ENCODE results near the gene ADAT2. TPM values are rescaled to one million over a fixed set of nuclear protein-coding genes. Genes with fewer than 3 reads are reported as not detected.
A peak's percentile ranks its signal among the peaks of the same experiment; 100 is the strongest.

Gene ADAT2
- total and polyA plus RNA-seq, 12 donors, result 0.61 to 18.6 (median 6.3) TPM

GRCh38 chr6:143429970-143430369, 20.5 kb downstream of the ADAT2 start:
- WGBS, 4 donors, result 90 to 96% (median 95%) methylated on average over 4 of the region's 4 CpGs
- intact Hi-C loops (cut with DNase I), result loop anchor here (5.0 to 10.0 kb wide), 2 partner anchors 735 to 738 kb away; no protein-coding TSS in a partner anchor

GRCh38 chr6:143427109-143427817, 23.2 kb downstream of the ADAT2 start:
- intact Hi-C loops (cut with DNase I), result loop anchor here (5.0 to 10.0 kb wide), 2 partner anchors 732 to 735 kb away; no protein-coding TSS in a partner anchor
- TF ChIP-seq CTCF (IDR thresholded peaks at IDR 0.05) (peak; percentile 75 to 92 (median 89)), POLR2A (IDR thresholded peaks at IDR 0.05) (no peak)
- DNase-seq, result peak; percentile 49 to 80 (median 72)
- no peaks in the 10 kb centered on the region for H3K27me3 ChIP-seq
- H3K4me1 ChIP-seq (replicated peaks in 1 of 2), result no peaks in the 10 kb centered on the region
- WGBS, 4 donors, result 24 to 26% (median 26%) methylated on average over 4 of the region's 4 CpGs
- no peak overlapping the region for H3K27ac ChIP-seq
- no peak overlapping the region for H3K4me3 ChIP-seq
- no peaks in the 10 kb centered on the region for H3K9me3 ChIP-seq (replicated peaks in 1 of 3)
- H3K36me3 ChIP-seq (replicated peaks in 1 of 2), result no peaks in the 10 kb centered on the region

More at GRCh38 chr6:143429970-143430369, 20.5 kb downstream of the ADAT2 start:
- Histone ChIP-seq H3K9me3 (replicated peaks in 1 of 3) (no peaks in the 10 kb centered on the region), H3K4me1 (replicated peaks in 1 of 2) (no peaks in the 10 kb centered on the region), H3K4me3 (no peak overlapping the region), H3K27ac (no peak overlapping the region), H3K36me3 (replicated peaks in 1 of 2) (no peaks in the 10 kb centered on the region), H3K27me3 (no peaks in the 10 kb centered on the region)
- no peak for DNase-seq
- no peak for TF ChIP-seq CTCF (IDR thresholded peaks at IDR 0.05)
- no peak for TF ChIP-seq POLR2A (IDR thresholded peaks at IDR 0.05)

- no peaks in the 10 kb centered on the region for H3K4me1 ChIP-seq (replicated peaks in 1 of 2)
- H3K36me3 ChIP-seq (replicated peaks in 1 of 2), result no peaks in the 10 kb centered on the region
- 78 to 83% (median 81%) methylated on average over 2 of the region's 2 CpGs for WGBS, 4 donors
- DNase-seq, result no peak
- intact Hi-C loops (cut with DNase I), result loop anchor here (5.0 to 10.0 kb wide), 2 partner anchors 731 to 734 kb away; no protein-coding TSS in a partner anchor
- no peak overlapping the region for H3K4me3 ChIP-seq
- TF ChIP-seq POLR2A (IDR thresholded peaks at IDR 0.05), result no peak
- TF ChIP-seq CTCF (IDR thresholded peaks at IDR 0.05), result no peak
- no peaks in the 10 kb centered on the region for H3K9me3 ChIP-seq (replicated peaks in 1 of 3)
- H3K27ac ChIP-seq, result no peak overlapping the region
- H3K27me3 ChIP-seq, result no peaks in the 10 kb centered on the region
These were observed 24.5 kb downstream of the ADAT2 start for GRCh38 chr6:143426026-143426425.

- H3K36me3 ChIP-seq (replicated peaks in 1 of 2), result no peaks in the 10 kb centered on the region
- intact Hi-C loops (cut with DNase I), result no loop called here
- DNase-seq, result no peak
- WGBS, 4 donors, result 84 to 90% (median 85%) methylated on average over 6 of the region's 6 CpGs
- no peak for TF ChIP-seq POLR2A (IDR thresholded peaks at IDR 0.05)
- no peak for TF ChIP-seq CTCF (IDR thresholded peaks at IDR 0.05)
- H3K9me3 ChIP-seq (replicated peaks in 1 of 3), result no peaks in the 10 kb centered on the region
- H3K27ac ChIP-seq, result no peak overlapping the region
- H3K4me3 ChIP-seq, result no peak overlapping the region
- H3K4me1 ChIP-seq (replicated peaks in 1 of 2), result no peaks in the 10 kb centered on the region
- H3K27me3 ChIP-seq, result no peaks in the 10 kb centered on the region
These were observed 31.0 kb downstream of the ADAT2 start for GRCh38 chr6:143419526-143419925.
